ENCODE measurements around the gene NCF4.

NCF4 gene

GRCh38 chr22:36816636-36817524, 43.9 kb upstream of the NCF4 start, which contains the start of gene PVALB (continued):
- no peak for TF ChIP-seq ZNF274 (IDR thresholded peaks at IDR 0.05; ENCODE audit: low read length)
- no peak for TF ChIP-seq ZNF274 (tag by site-specific recombination; IDR thresholded peaks at IDR 0.05; ENCODE audit: borderline replicate concordance)
- no peak for TF ChIP-seq ZNF148 (tag by site-specific recombination; IDR thresholded peaks at IDR 0.05; ENCODE audit: borderline replicate concordance)

- H3K4me3 ChIP-seq (ENCODE audit: low read depth, low read length): no peak overlapping the region
- CTCF ChIA-PET: interaction anchor here (2.2 kb wide), 1 partner anchor 39 kb away, joined by 18 read pairs; no protein-coding TSS in a partner anchor
Observed at GRCh38 chr22:36817525-36817848, 43.3 kb upstream of the NCF4 start.

GRCh38 chr22:36818010-36818642, 42.7 kb upstream of the NCF4 start:
- TF ChIP-seq ZNF280C (tag by site-specific recombination; IDR thresholded peaks at IDR 0.05) (no peak), ZNF571 (tag by site-specific recombination; IDR thresholded peaks at IDR 0.05) (no peak), PRDM6 (tag by site-specific recombination; IDR thresholded peaks at IDR 0.05) (no peak), ZIC2 (tag by site-specific recombination; IDR thresholded peaks at IDR 0.05) (peak; percentile 78)
- Histone ChIP-seq H3K4me1 (ENCODE audit: control insufficient read depth, insufficient read depth, low read length) (peaks cover 12% of the 10 kb centered on the region), H3K9me3 (ENCODE audit: control insufficient read depth, insufficient read depth, low read depth, low read length) (no peaks in the 10 kb centered on the region), H3K27ac (ENCODE audit: extremely low read depth, low read depth, low read length) (no peak overlapping the region), H3K36me3 (ENCODE audit: control insufficient read depth in 2 of 2, insufficient read depth in 1 of 2, low read length in 2 of 2) (no peaks in the 10 kb centered on the region), H3K4me3 (ENCODE audit: low read depth, low read length) (no peak overlapping the region)
- ChIA-PET POLR2A (no interaction called here), CTCF (interaction anchor here (0.6 to 2.2 kb wide), 3 partner anchors 35 to 64 kb away, joined by 3 to 18 read pairs (median 8); no protein-coding TSS in a partner anchor)

More at GRCh38 chr22:36817525-36817848, 43.3 kb upstream of the NCF4 start:
- POLR2A ChIA-PET: no interaction called here
- peak; percentile 51; the same call in 1 of the 2 replicates for TF ChIP-seq ZFP69B (tag by site-specific recombination; IDR thresholded peaks at IDR 0.05)
- TF ChIP-seq ZNF692 (tag by site-specific recombination; IDR thresholded peaks at IDR 0.05): peak; percentile 82
- no peak for TF ChIP-seq ZNF19 (tag by site-specific recombination; IDR thresholded peaks at IDR 0.05; ENCODE audit: low read depth)
- TF ChIP-seq ZBTB17 (tag by site-specific recombination; IDR thresholded peaks at IDR 0.05): 0 out of 2 replicates have a peak, but pooled peaks have one; percentile 9
- H3K9me3 ChIP-seq (ENCODE audit: control insufficient read depth, insufficient read depth, low read depth, low read length): no peaks in the 10 kb centered on the region
- no peaks in the 10 kb centered on the region for H3K36me3 ChIP-seq (ENCODE audit: control insufficient read depth in 2 of 2, insufficient read depth in 1 of 2, low read length in 2 of 2)
- peaks cover 12% of the 10 kb centered on the region for H3K4me1 ChIP-seq (ENCODE audit: control insufficient read depth, insufficient read depth, low read length)
- no peak overlapping the region for H3K27ac ChIP-seq (ENCODE audit: extremely low read depth, low read depth, low read length)

Data from HEK293 (cell line).